ENCODE measurements around the gene ST8SIA2.
A peak's percentile ranks its signal among the peaks of the same experiment; 100 is the strongest.

The ST8SIA2 gene

GRCh38 chr15:92393071-92393979 is at the start of gene ST8SIA2:
Gene ST8SIA2 (plus strand): TSS chr15:92393881. CDS start chr15:92394065, 184 bp downstream.
- DNase-seq (ENCODE audit: low spot score in 2 of 2) = peak; percentile 72 to 86

GRCh38 chr15:92343924-92344643 is 49.6 kb upstream of the ST8SIA2 start:
- DNase-seq (ENCODE audit: low spot score in 2 of 2) = peak in 1 of 2 experiments; percentile 10
- H3K4me3 ChIP-seq = no peak overlapping the region
- no peaks in the 10 kb centered on the region for H3K4me1 ChIP-seq
- H3K9me3 ChIP-seq = no peaks in the 10 kb centered on the region
- 0 out of 2 replicates have a peak, but pooled peaks cover 5% of the 10 kb centered on the region for H3K27me3 ChIP-seq (ENCODE audit: low read depth)
- no peaks in the 10 kb centered on the region for H3K36me3 ChIP-seq (replicated peaks)
- in situ Hi-C loops (cut with MboI; ENCODE audit: low sequenced_read_pairs) = no loop called here

More at GRCh38 chr15:92393071-92393979, at the start of gene ST8SIA2:
- Histone ChIP-seq H3K4me1 (peaks cover 15% of the 10 kb centered on the region), H3K9me3 (no peaks in the 10 kb centered on the region), H3K36me3 (replicated peaks) (no peaks in the 10 kb centered on the region), H3K27me3 (ENCODE audit: low read depth) (peaks cover 29% of the 10 kb centered on the region), H3K4me3 (peak within 1 kb of the TSS; percentile 66)
- in situ Hi-C loops (cut with MboI; ENCODE audit: low sequenced_read_pairs) = loop anchor here (10.0 kb wide), 1 partner anchor 321 kb away; no protein-coding TSS in a partner anchor

GRCh38 chr15:92346063-92346462 is 47.6 kb upstream of the ST8SIA2 start:
- in situ Hi-C loops (cut with MboI; ENCODE audit: low sequenced_read_pairs) = no loop called here
- no peak overlapping the region for H3K4me3 ChIP-seq
- no peaks in the 10 kb centered on the region for H3K4me1 ChIP-seq
- H3K36me3 ChIP-seq (replicated peaks) = no peaks in the 10 kb centered on the region
- DNase-seq (ENCODE audit: low spot score in 2 of 2) = no peak
- H3K27me3 ChIP-seq (ENCODE audit: low read depth) = 0 out of 2 replicates have a peak, but pooled peaks cover 8% of the 10 kb centered on the region
- peaks cover 2% of the 10 kb centered on the region; the same call in 1 of the 2 replicates for H3K9me3 ChIP-seq

- in situ Hi-C loops (cut with MboI; ENCODE audit: low sequenced_read_pairs) = no loop called here
- Histone ChIP-seq H3K9me3 (peaks cover 2% of the 10 kb centered on the region; the same call in 1 of the 2 replicates), H3K4me3 (no peak overlapping the region), H3K4me1 (no peaks in the 10 kb centered on the region), H3K27me3 (ENCODE audit: low read depth) (0 out of 2 replicates have a peak, but pooled peaks cover 4% of the 10 kb centered on the region), H3K36me3 (replicated peaks) (no peaks in the 10 kb centered on the region)
- no peak for DNase-seq (ENCODE audit: low spot score in 2 of 2)
These were observed 38.4 kb upstream of the ST8SIA2 start for GRCh38 chr15:92355307-92355706.

GRCh38 chr15:92361321-92362000 is 32.2 kb upstream of the ST8SIA2 start:
- H3K4me1 ChIP-seq = no peaks in the 10 kb centered on the region
- DNase-seq (ENCODE audit: low spot score in 2 of 2) = no peak
- H3K9me3 ChIP-seq = no peaks in the 10 kb centered on the region
- in situ Hi-C loops (cut with MboI; ENCODE audit: low sequenced_read_pairs) = no loop called here
- no peak overlapping the region for H3K4me3 ChIP-seq
- no peaks in the 10 kb centered on the region for H3K36me3 ChIP-seq (replicated peaks)
- no peaks in the 10 kb centered on the region for H3K27me3 ChIP-seq (ENCODE audit: low read depth)

- Histone ChIP-seq H3K4me3 (no peak overlapping the region), H3K36me3 (replicated peaks) (no peaks in the 10 kb centered on the region), H3K4me1 (no peaks in the 10 kb centered on the region), H3K27me3 (ENCODE audit: low read depth) (no peaks in the 10 kb centered on the region), H3K9me3 (no peaks in the 10 kb centered on the region)
- in situ Hi-C loops (cut with MboI; ENCODE audit: low sequenced_read_pairs) = no loop called here
- DNase-seq (ENCODE audit: low spot score in 2 of 2) = no peak
These were observed 31.7 kb upstream of the ST8SIA2 start for GRCh38 chr15:92362001-92362350.

- DNase-seq (ENCODE audit: low spot score in 2 of 2) = no peak
- Histone ChIP-seq H3K27me3 (ENCODE audit: low read depth) (no peaks in the 10 kb centered on the region), H3K9me3 (no peaks in the 10 kb centered on the region), H3K4me1 (no peaks in the 10 kb centered on the region), H3K4me3 (no peak overlapping the region), H3K36me3 (replicated peaks) (no peaks in the 10 kb centered on the region)
- in situ Hi-C loops (cut with MboI; ENCODE audit: low sequenced_read_pairs) = no loop called here
These were observed 28.6 kb upstream of the ST8SIA2 start for GRCh38 chr15:92365084-92365483.

- in situ Hi-C loops (cut with MboI; ENCODE audit: low sequenced_read_pairs) = no loop called here
These were observed 27.8 kb upstream of the ST8SIA2 start for GRCh38 chr15:92365906-92366305.

GRCh38 chr15:92366381-92366780 is 27.3 kb upstream of the ST8SIA2 start:
- Histone ChIP-seq H3K4me1 (no peaks in the 10 kb centered on the region), H3K9me3 (no peaks in the 10 kb centered on the region), H3K4me3 (no peak overlapping the region), H3K27me3 (ENCODE audit: low read depth) (no peaks in the 10 kb centered on the region), H3K36me3 (replicated peaks) (no peaks in the 10 kb centered on the region)
- no peak for DNase-seq (ENCODE audit: low spot score in 2 of 2)
- in situ Hi-C loops (cut with MboI; ENCODE audit: low sequenced_read_pairs) = no loop called here

More at GRCh38 chr15:92365906-92366305, 27.8 kb upstream of the ST8SIA2 start:
- H3K9me3 ChIP-seq = no peaks in the 10 kb centered on the region
- DNase-seq (ENCODE audit: low spot score in 2 of 2) = no peak
- no peaks in the 10 kb centered on the region for H3K27me3 ChIP-seq (ENCODE audit: low read depth)
- no peak overlapping the region for H3K4me3 ChIP-seq
- H3K4me1 ChIP-seq = no peaks in the 10 kb centered on the region
- H3K36me3 ChIP-seq (replicated peaks) = no peaks in the 10 kb centered on the region

- DNase-seq (ENCODE audit: low spot score in 2 of 2) = no peak
- Histone ChIP-seq H3K9me3 (no peaks in the 10 kb centered on the region), H3K36me3 (replicated peaks) (no peaks in the 10 kb centered on the region), H3K27me3 (ENCODE audit: low read depth) (peaks cover 5% of the 10 kb centered on the region; the same call in 1 of the 2 replicates), H3K4me1 (no peaks in the 10 kb centered on the region), H3K4me3 (no peak overlapping the region)
- in situ Hi-C loops (cut with MboI; ENCODE audit: low sequenced_read_pairs) = no loop called here
These were observed 18.6 kb upstream of the ST8SIA2 start for GRCh38 chr15:92375057-92375456.

- no peak for DNase-seq (ENCODE audit: low spot score in 2 of 2)
- no peak overlapping the region for H3K4me3 ChIP-seq
- in situ Hi-C loops (cut with MboI; ENCODE audit: low sequenced_read_pairs) = no loop called here
These were observed 17.6 kb upstream of the ST8SIA2 start for GRCh38 chr15:92376109-92376508.

GRCh38 chr15:92377083-92377789 is 16.4 kb upstream of the ST8SIA2 start:
- no peaks in the 10 kb centered on the region for H3K9me3 ChIP-seq
- peaks cover 5% of the 10 kb centered on the region; the same call in 1 of the 2 replicates for H3K27me3 ChIP-seq (ENCODE audit: low read depth)
- in situ Hi-C loops (cut with MboI; ENCODE audit: low sequenced_read_pairs) = no loop called here
- no peaks in the 10 kb centered on the region for H3K4me1 ChIP-seq
- no peak for DNase-seq (ENCODE audit: low spot score in 2 of 2)
- no peaks in the 10 kb centered on the region for H3K36me3 ChIP-seq (replicated peaks)
- H3K4me3 ChIP-seq = no peak overlapping the region

More at GRCh38 chr15:92376109-92376508, 17.6 kb upstream of the ST8SIA2 start:
- Histone ChIP-seq H3K4me1 (no peaks in the 10 kb centered on the region), H3K36me3 (replicated peaks) (no peaks in the 10 kb centered on the region), H3K9me3 (no peaks in the 10 kb centered on the region), H3K27me3 (ENCODE audit: low read depth) (peaks cover 5% of the 10 kb centered on the region; the same call in 1 of the 2 replicates)

All from HAP-1 (cell line).